H9 (cell line): Measurements from ENCODE around the gene CTU2. TPM values are rescaled to one million over a fixed set of nuclear protein-coding genes. Genes with fewer than 3 reads are reported as not detected.

ENCODE experiments used
- DNase-seq: peaks from one replicate; pipeline ENCODE4 v3.0.0-alpha.2; 2017
- H2AFZ ChIP-seq: one replicate; pipeline ENCODE4 v1.6.1; 2013; ENCODE audit warnings: mild to moderate bottlenecking, low read length, control low read depth, moderate library complexity
- H2AK5ac ChIP-seq: 2 replicates; pipeline ENCODE4 v1.6.1; 2013; ENCODE audit warnings: low read length, control low read depth, mixed read lengths; ENCODE audit not compliant: insufficient read length
- H2BK120ac ChIP-seq: one replicate; pipeline ENCODE4 v1.6.1; 2013; ENCODE audit warnings: low read depth, mild to moderate bottlenecking, low read length, control low read depth, inconsistent platforms; ENCODE audit not compliant: poor library complexity, severe bottlenecking
- H2BK12ac ChIP-seq: 2 replicates; pipeline ENCODE4 v1.6.1; 2013; ENCODE audit warnings: low read length, control low read depth, mixed read lengths, low read depth; ENCODE audit not compliant: insufficient read length
- H2BK15ac ChIP-seq: 2 replicates; pipeline ENCODE4 v1.6.1; 2013; ENCODE audit warnings: low read depth, low read length, control low read depth
- H2BK20ac ChIP-seq: one replicate; pipeline ENCODE4 v1.6.1; 2013; ENCODE audit warnings: low read depth, mild to moderate bottlenecking, low read length, control low read depth, inconsistent platforms; ENCODE audit not compliant: poor library complexity, severe bottlenecking
- H2BK5ac ChIP-seq: 2 replicates; pipeline ENCODE4 v1.6.1; 2013; ENCODE audit warnings: low read length, control low read depth, mixed read lengths; ENCODE audit not compliant: insufficient read length
- H3K14ac ChIP-seq: 2 replicates; pipeline ENCODE4 v1.6.1; 2013; ENCODE audit warnings: low read length, control low read depth; ENCODE audit not compliant: insufficient read depth
- H3K18ac ChIP-seq: 2 replicates; pipeline ENCODE4 v1.6.1; 2013; ENCODE audit warnings: low read depth, mild to moderate bottlenecking, mixed read lengths, low read length, control low read depth; ENCODE audit not compliant: insufficient read length
- H3K23ac ChIP-seq: 2 replicates; pipeline ENCODE4 v1.6.1; 2013; ENCODE audit warnings: low read length, control low read depth, mixed read lengths, low read depth; ENCODE audit not compliant: insufficient read length
- H3K23me2 ChIP-seq: 2 replicates; pipeline ENCODE4 v1.6.1; 2013; ENCODE audit warnings: low read depth, mild to moderate bottlenecking, mixed read lengths, low read length, control low read depth; ENCODE audit not compliant: insufficient read length, poor library complexity, severe bottlenecking
- H3K27ac ChIP-seq: 2 replicates; pipeline ENCODE4 v1.5.1; 2013; ENCODE audit warnings: low read length, control low read depth, mixed read lengths, low read depth; ENCODE audit not compliant: insufficient read length
- H3K27me3 ChIP-seq: 2 replicates; pipeline ENCODE4 v1.6.1; 2013; ENCODE audit warnings: low read length, control low read depth, inconsistent platforms; ENCODE audit not compliant: insufficient read depth
- H3K4ac ChIP-seq: 2 replicates; pipeline ENCODE4 v1.6.1; 2013; ENCODE audit warnings: low read depth, mild to moderate bottlenecking, control low read depth, inconsistent platforms, low read length, moderate library complexity
- H3K4me1 ChIP-seq: 2 replicates; pipeline ENCODE4 v1.6.1; 2013; ENCODE audit warnings: low read length, control low read depth, inconsistent platforms; ENCODE audit not compliant: insufficient read depth
- H3K4me2 ChIP-seq: 2 replicates; pipeline ENCODE4 v1.6.1; 2013; ENCODE audit warnings: low read length, control low read depth, mixed read lengths; ENCODE audit not compliant: insufficient read length, insufficient read depth
- H3K56ac ChIP-seq: 2 replicates; pipeline ENCODE4 v1.6.1; 2013; ENCODE audit warnings: low read depth, mild to moderate bottlenecking, mixed read lengths, low read length, control low read depth; ENCODE audit not compliant: insufficient read length
- H3K79me1 ChIP-seq: 2 replicates; pipeline ENCODE4 v1.6.1; 2013; ENCODE audit warnings: low read depth, mild to moderate bottlenecking, moderate library complexity, low read length, control low read depth, inconsistent platforms; ENCODE audit not compliant: insufficient read depth, poor library complexity, severe bottlenecking
- H3K79me2 ChIP-seq: 2 replicates; pipeline ENCODE4 v1.6.1; 2013; ENCODE audit warnings: low read length, control low read depth, inconsistent platforms; ENCODE audit not compliant: insufficient read depth
- H3K9ac ChIP-seq: 2 replicates; pipeline ENCODE4 v1.6.1; 2013; ENCODE audit warnings: low read length, control low read depth, mixed read lengths; ENCODE audit not compliant: insufficient read length; ENCODE audit errors: extremely low read depth
- H3K9me3 ChIP-seq: one replicate; pipeline ENCODE4 v1.6.1; 2013; ENCODE audit warnings: low read depth, low read length, inconsistent platforms; ENCODE audit not compliant: control insufficient read depth
- H3T11ph ChIP-seq: one replicate; pipeline ENCODE4 v1.6.1; 2013; ENCODE audit warnings: mild to moderate bottlenecking, low read length, control low read depth, inconsistent platforms
- H4K20me1 ChIP-seq: one replicate; pipeline ENCODE4 v1.6.1; 2013; ENCODE audit not compliant: control insufficient read depth, insufficient read length, insufficient read depth
- H4K5ac ChIP-seq: 2 replicates; pipeline ENCODE4 v1.6.1; 2013; ENCODE audit warnings: low read depth, mild to moderate bottlenecking, mixed read lengths, low read length, control low read depth; ENCODE audit not compliant: insufficient read length
- H4K8ac ChIP-seq: replicated peaks from 2 replicates; pipeline ENCODE4 v1.6.1; 2013; ENCODE audit warnings: low read length, control low read depth, mixed read lengths, low read depth; ENCODE audit not compliant: insufficient read length
- H4K91ac ChIP-seq: 2 replicates; pipeline ENCODE4 v1.6.1; 2013; ENCODE audit warnings: low read depth, mild to moderate bottlenecking, moderate library complexity, mixed read lengths, low read length, control low read depth; ENCODE audit not compliant: insufficient read length
- H3K27ac Mint-ChIP-seq, 3 experiments: 2 replicates in 2 of 3; 3 replicates in 1 of 3; pipeline ENCODE4 v1.8.0; 2020 to 2021; ENCODE audit warnings: mixed read lengths in 3 of 3, mild to moderate bottlenecking in 1 of 3, moderate library complexity in 1 of 3
- H3K27me3 Mint-ChIP-seq: 2 replicates; pipeline ENCODE4 v1.8.0; 2021; ENCODE audit warnings: low read depth, mild to moderate bottlenecking, moderate library complexity, mixed read lengths
- H3K36me3 Mint-ChIP-seq, 3 experiments: 2 replicates in 2 of 3; 3 replicates in 1 of 3; pipeline ENCODE4 v1.8.0; 2020 to 2021; ENCODE audit warnings: low read depth in 3 of 3, mixed read lengths in 3 of 3; ENCODE audit not compliant: insufficient read depth in 1 of 3
- H3K4me1 Mint-ChIP-seq, 2 experiments: 2 replicates each; pipeline ENCODE4 v1.8.0; 2020; ENCODE audit warnings: mixed read lengths in 2 of 2
- H3K4me3 Mint-ChIP-seq, 2 experiments: 2 replicates in 1 of 2; 3 replicates in 1 of 2; pipeline ENCODE4 v1.8.0; 2020 to 2021; ENCODE audit warnings: mild to moderate bottlenecking in 2 of 2, mixed read lengths in 2 of 2, moderate library complexity in 1 of 2
- H3K9me3 Mint-ChIP-seq, 2 experiments: 2 replicates in 1 of 2; 3 replicates in 1 of 2; pipeline ENCODE4 v1.8.0; 2020; ENCODE audit warnings: mild to moderate bottlenecking in 2 of 2, mixed read lengths in 2 of 2, moderate library complexity in 1 of 2
- WGBS: extraction: QIAGEN DNeasy Blood & Tissue Kit; methylation state at CpG from one replicate; pipeline ENCODE4 v1.1.7; 2013; ENCODE audit warnings: missing lambda C conversion rate, low lambda C conversion rate, mixed read lengths; ENCODE audit not compliant: insufficient read length; ENCODE audit errors: extremely low coverage; 5-methylcytosine and 5-hydroxymethylcytosine counted together
- total RNA-seq: library from RNA; stranded (reverse); gene quantifications from 2 replicates; pipeline ENCODE4 v1.2.1, GENCODE V29; 2021
- TF ChIP-seq, protein P1 (sequence below): fragments of 200-600 bp; sonication (generic); conservative IDR thresholded peaks from 3 replicates; pipeline ENCODE4 v1.8.0; 2021; ENCODE audit warnings: antibody characterized with exemption, mild to moderate bottlenecking

Gene CTU2
- total RNA-seq, 1 experiment from 2014 or later: 32.8 TPM

DNA sequence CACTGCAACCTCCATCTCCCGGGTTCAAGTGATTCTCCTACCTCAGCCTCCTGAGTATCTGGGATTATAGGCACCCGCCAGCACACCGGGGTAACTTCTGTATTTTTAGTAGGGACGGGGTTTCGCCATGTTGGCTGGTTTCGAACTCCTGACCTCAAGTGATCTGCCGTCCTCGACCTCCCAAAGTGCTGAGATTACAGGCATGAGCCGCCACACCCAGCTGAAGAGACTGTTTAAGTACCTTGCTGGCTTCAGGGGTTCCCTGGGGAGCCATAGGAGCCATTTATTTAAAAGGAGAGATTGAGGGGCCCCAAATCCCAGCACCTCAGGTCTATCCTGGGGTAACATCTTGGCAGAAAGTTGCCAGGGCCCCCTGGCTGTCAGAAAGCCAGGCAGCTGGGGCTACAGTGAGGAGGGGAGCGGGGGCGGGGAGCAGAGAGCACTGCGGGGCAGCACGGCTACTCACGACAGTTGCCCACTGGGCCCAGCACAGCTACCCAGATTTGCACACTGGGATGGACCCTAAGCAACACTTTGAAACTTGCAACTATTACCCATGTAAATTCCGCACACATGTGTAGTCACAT is 21.6 kb upstream of the CTU2 start:
- peak overlapping the region; percentile 54 to 75; a peak in 3 of 5 replicates for H3K4me3 Mint-ChIP-seq
- Histone ChIP-seq H4K91ac (no peak overlapping the region), H2AK5ac (no peak overlapping the region), H3K79me2 (no peaks in the 10 kb centered on the region), H2BK20ac (no peak overlapping the region), H3K23me2 (peaks cover 12% of the 10 kb centered on the region), H3T11ph (no peak overlapping the region), H3K27ac (no peak overlapping the region), H3K56ac (no peak overlapping the region), H2BK15ac (no peak overlapping the region), H3K4ac (no peak overlapping the region), H2BK5ac (no peak overlapping the region), H3K9me3 (no peaks in the 10 kb centered on the region), H3K4me2 (peak overlapping the region; percentile 48), H4K5ac (no peak overlapping the region), H3K27me3 (no peaks in the 10 kb centered on the region; the same call in 1 of the 2 replicates), H3K79me1 (no peaks in the 10 kb centered on the region), H4K20me1 (no peaks in the 10 kb centered on the region), H2BK120ac (no peak overlapping the region), H4K8ac (no peak overlapping the region), H3K14ac (no peak overlapping the region), H3K9ac (no peak overlapping the region), H3K4me1 (no peaks in the 10 kb centered on the region), H3K23ac (no peak overlapping the region), H2BK12ac (no peak overlapping the region), H3K18ac (no peak overlapping the region), H2AFZ (no peak overlapping the region)
- no peak for DNase-seq
- no peak overlapping the region; a peak in 1 of 7 replicates for H3K27ac Mint-ChIP-seq
- peaks cover 32% of the 10 kb centered on the region for H3K27me3 Mint-ChIP-seq
- no CpG with 5 or more reads among the region's 15 CpGs for WGBS
- TF ChIP-seq, protein P1, sequence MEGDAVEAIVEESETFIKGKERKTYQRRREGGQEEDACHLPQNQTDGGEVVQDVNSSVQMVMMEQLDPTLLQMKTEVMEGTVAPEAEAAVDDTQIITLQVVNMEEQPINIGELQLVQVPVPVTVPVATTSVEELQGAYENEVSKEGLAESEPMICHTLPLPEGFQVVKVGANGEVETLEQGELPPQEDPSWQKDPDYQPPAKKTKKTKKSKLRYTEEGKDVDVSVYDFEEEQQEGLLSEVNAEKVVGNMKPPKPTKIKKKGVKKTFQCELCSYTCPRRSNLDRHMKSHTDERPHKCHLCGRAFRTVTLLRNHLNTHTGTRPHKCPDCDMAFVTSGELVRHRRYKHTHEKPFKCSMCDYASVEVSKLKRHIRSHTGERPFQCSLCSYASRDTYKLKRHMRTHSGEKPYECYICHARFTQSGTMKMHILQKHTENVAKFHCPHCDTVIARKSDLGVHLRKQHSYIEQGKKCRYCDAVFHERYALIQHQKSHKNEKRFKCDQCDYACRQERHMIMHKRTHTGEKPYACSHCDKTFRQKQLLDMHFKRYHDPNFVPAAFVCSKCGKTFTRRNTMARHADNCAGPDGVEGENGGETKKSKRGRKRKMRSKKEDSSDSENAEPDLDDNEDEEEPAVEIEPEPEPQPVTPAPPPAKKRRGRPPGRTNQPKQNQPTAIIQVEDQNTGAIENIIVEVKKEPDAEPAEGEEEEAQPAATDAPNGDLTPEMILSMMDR: no peak
- H3K4me1 Mint-ChIP-seq: peaks cover 19 to 26% of the 10 kb centered on the region in 2 experiments
- peaks cover 0 to 2% (median 0%) of the 10 kb centered on the region in 3 experiments; a peak in 1 of 7 replicates for H3K36me3 Mint-ChIP-seq
- H3K9me3 Mint-ChIP-seq: no peaks in the 10 kb centered on the region
